Measurements from ENCODE around the gene MYO10. TPM values are rescaled to one million over a fixed set of nuclear protein-coding genes. Genes with fewer than 3 reads are reported as not detected.

The MYO10 gene
- total and polyA plus RNA-seq, 2 donors (not counting 3 experiments of a cell fraction or from before 2014, with no cell fraction given), result 36.0 to 148 TPM

DNA sequence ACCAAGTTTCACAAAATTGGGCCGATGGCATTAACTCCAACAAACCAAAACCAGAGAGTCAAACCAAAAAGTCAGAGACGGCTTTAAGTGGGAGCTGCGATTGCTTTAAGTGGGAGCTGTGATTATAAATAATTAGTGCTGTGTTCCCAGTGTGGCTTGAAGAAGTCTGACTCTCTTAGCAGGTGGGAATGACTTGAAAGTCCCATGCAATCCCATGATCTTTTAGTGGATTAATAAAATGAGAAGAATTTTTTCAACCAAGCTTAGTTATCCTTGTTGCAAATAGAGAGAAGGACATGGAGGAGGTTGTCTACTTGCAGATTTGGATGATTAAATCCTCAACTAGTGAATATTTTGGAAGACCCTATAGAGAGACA is 68.5 kb downstream of the MYO10 start:
- no peak overlapping the region for H2AFZ ChIP-seq (ENCODE audit: low read depth, low read length)
- no peaks in the 10 kb centered on the region for H3K27me3 ChIP-seq (ENCODE audit: control insufficient read depth in 2 of 2, insufficient read depth in 2 of 2, low read length in 2 of 2)
- no peaks in the 10 kb centered on the region for H3K4me1 ChIP-seq (ENCODE audit: control insufficient read depth, extremely low read depth, insufficient read depth, low read length)
- H3K9me3 ChIP-seq (replicated peaks; ENCODE audit: control insufficient read depth, insufficient read depth, low read length), result no peaks in the 10 kb centered on the region
- peaks cover 5 to 10% of the 10 kb centered on the region in 2 experiments for H3K36me3 ChIP-seq (ENCODE audit: control insufficient read depth in 2 of 2, extremely low read depth in 1 of 2, insufficient read depth in 2 of 2, low read length in 2 of 2)
- H3K9me1 ChIP-seq (replicated peaks; ENCODE audit: control insufficient read depth, extremely low read depth, insufficient read depth, low read length), result no peaks in the 10 kb centered on the region
- peaks cover 17% of the 10 kb centered on the region for H4K20me1 ChIP-seq (replicated peaks; ENCODE audit: control insufficient read depth, extremely low read depth, insufficient read depth, low read length)
- no TSS peak for BruUV-seq (replicated peaks)
- H3K4me3 ChIP-seq (replicated peaks in 1 of 3; ENCODE audit: insufficient read depth in 1 of 3, low read depth in 1 of 3, low read length in 3 of 3), result no peak overlapping the region
- dilution Hi-C loops (cut with MboI; ENCODE audit: extremely low pct_ligation_motif_present, low sequenced_read_pairs) (no loop called here), intact Hi-C loops (cut with micrococcal nuclease) (no loop called here)
- H3K9ac ChIP-seq (replicated peaks; ENCODE audit: extremely low read depth, insufficient read depth, low read length), result no peak overlapping the region
- H3K79me2 ChIP-seq (ENCODE audit: control insufficient read depth, insufficient read depth, low read length), result peaks cover 99% of the 10 kb centered on the region
- no peak overlapping the region for H3K4me2 ChIP-seq (ENCODE audit: insufficient read depth, low read length)
- ChIA-PET POLR2A (no interaction called here), CTCF (interaction anchor here (0.7 to 1.0 kb wide), 2 partner anchors 12 to 66 kb away, joined by 3 to 4 read pairs; no protein-coding TSS in a partner anchor)
- FAIRE-seq (no peak), DNase-seq (ENCODE audit: low read depth, low spot score) (no peak)
- H3K27ac ChIP-seq (ENCODE audit: insufficient read depth, low read depth, low read length), result no peak overlapping the region
- TF ChIP-seq GATA2 (IDR thresholded peaks at IDR 0.05; ENCODE audit: insufficient read depth, insufficient read length, low read depth, low read length) (no peak), POLR2AphosphoS5 (IDR thresholded peaks at IDR 0.05; ENCODE audit: insufficient read depth, low read depth, low read length) (no peak), EZH2 (IDR thresholded peaks at IDR 0.05; ENCODE audit: borderline replicate concordance, low read depth, low read length, severe bottlenecking) (no peak), FOS (IDR thresholded peaks at IDR 0.05; ENCODE audit: borderline replicate concordance, insufficient read depth, low read length) (no peak), MYC (IDR thresholded peaks at IDR 0.05; ENCODE audit: low read depth, low read length) (no peak), POLR2A (IDR thresholded peaks at IDR 0.05; ENCODE audit: low read depth, low read length) (no peak)
- TF ChIP-seq, protein P1, sequence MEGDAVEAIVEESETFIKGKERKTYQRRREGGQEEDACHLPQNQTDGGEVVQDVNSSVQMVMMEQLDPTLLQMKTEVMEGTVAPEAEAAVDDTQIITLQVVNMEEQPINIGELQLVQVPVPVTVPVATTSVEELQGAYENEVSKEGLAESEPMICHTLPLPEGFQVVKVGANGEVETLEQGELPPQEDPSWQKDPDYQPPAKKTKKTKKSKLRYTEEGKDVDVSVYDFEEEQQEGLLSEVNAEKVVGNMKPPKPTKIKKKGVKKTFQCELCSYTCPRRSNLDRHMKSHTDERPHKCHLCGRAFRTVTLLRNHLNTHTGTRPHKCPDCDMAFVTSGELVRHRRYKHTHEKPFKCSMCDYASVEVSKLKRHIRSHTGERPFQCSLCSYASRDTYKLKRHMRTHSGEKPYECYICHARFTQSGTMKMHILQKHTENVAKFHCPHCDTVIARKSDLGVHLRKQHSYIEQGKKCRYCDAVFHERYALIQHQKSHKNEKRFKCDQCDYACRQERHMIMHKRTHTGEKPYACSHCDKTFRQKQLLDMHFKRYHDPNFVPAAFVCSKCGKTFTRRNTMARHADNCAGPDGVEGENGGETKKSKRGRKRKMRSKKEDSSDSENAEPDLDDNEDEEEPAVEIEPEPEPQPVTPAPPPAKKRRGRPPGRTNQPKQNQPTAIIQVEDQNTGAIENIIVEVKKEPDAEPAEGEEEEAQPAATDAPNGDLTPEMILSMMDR (IDR thresholded peaks at IDR 0.05; ENCODE audit: extremely low read depth in 1 of 2, insufficient read depth in 1 of 2, low read depth in 1 of 2, low read length in 2 of 2), result no peak
- TF ChIP-seq, protein P2, sequence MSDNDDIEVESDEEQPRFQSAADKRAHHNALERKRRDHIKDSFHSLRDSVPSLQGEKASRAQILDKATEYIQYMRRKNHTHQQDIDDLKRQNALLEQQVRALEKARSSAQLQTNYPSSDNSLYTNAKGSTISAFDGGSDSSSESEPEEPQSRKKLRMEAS (IDR thresholded peaks at IDR 0.05; ENCODE audit: insufficient read depth, insufficient read length), result no peak
